ENCODE measurements around the gene SYT7. TPM values are rescaled to one million over a fixed set of nuclear protein-coding genes. Genes with fewer than 3 reads are reported as not detected.

The SYT7 gene
- total and polyA plus RNA-seq, 2 of the 8 experiments (the other 6 are each of a cell fraction or from before 2014, with no cell fraction given) = 9.6 to 10.5 TPM

GRCh38 chr11:61586792-61587430 lies 6.0 kb upstream of the SYT7 start (continued):
- TF ChIP-seq CHD7 (IDR thresholded peaks at IDR 0.05; ENCODE audit: insufficient replicate concordance, low read length) = no peak
- TF ChIP-seq, protein P1, sequence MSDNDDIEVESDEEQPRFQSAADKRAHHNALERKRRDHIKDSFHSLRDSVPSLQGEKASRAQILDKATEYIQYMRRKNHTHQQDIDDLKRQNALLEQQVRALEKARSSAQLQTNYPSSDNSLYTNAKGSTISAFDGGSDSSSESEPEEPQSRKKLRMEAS (IDR thresholded peaks at IDR 0.05) = peak; percentile 7; the same call in 1 of the 2 replicates
- no peak for TF ChIP-seq GTF2F1 (IDR thresholded peaks at IDR 0.05; ENCODE audit: borderline replicate concordance, low read depth, low read length)
- TF ChIP-seq ZNF274 (IDR thresholded peaks at IDR 0.05; ENCODE audit: borderline replicate concordance, extremely low read depth, low read length) = no peak
- no peak for TF ChIP-seq JUND (IDR thresholded peaks at IDR 0.05; ENCODE audit: low read length)
- peak; percentile 2 for TF ChIP-seq CTBP2 (IDR thresholded peaks at IDR 0.05; ENCODE audit: borderline replicate concordance, insufficient read depth, insufficient read length, low read length)
- TF ChIP-seq SIRT6 (IDR thresholded peaks at IDR 0.05; ENCODE audit: low read length) = no peak
- no peak for TF ChIP-seq JUN (IDR thresholded peaks at IDR 0.05; ENCODE audit: low read depth, low read length)
- no peak for TF ChIP-seq EGR1 (IDR thresholded peaks at IDR 0.05; ENCODE audit: borderline replicate concordance, low read depth, low read length)
- no peak for TF ChIP-seq HDAC6 (IDR thresholded peaks at IDR 0.05; ENCODE audit: low read depth, low read length)
- no peak for TF ChIP-seq YY1 (IDR thresholded peaks at IDR 0.05; ENCODE audit: low read depth, low read length)

All from H1 (cell line).